Gastrocnemius medialis (tissue), 4 donors: ENCODE results near the gene RGL3. TPM values are rescaled to one million over a fixed set of nuclear protein-coding genes. Genes with fewer than 3 reads are reported as not detected.
A peak's percentile ranks its signal among the peaks of the same experiment; 100 is the strongest.
"Not testable (repeated sequence)": the region's sequence is repeated elsewhere in the genome, so short reads cannot be mapped to it uniquely, and the experiment has no call there.

Experiments
- ATAC-seq, 2 donors: fragments of 150-250 bp; one replicate each; pipeline ENCODE4 v1.9.1; 2016
- DNase-seq, 2 donors: peaks; one replicate each; pipeline ENCODE4 v3.0.0-alpha.2; 2019
- H3K27ac ChIP-seq, 4 donors: fragments of 200-600 bp; sonication (generic); 1 replicate in 1 of 4; 2 replicates in 3 of 4; pipeline ENCODE4 v1.5.1; 2016 to 2018; ENCODE audit warnings: mild to moderate bottlenecking in 2 of 4, moderate library complexity in 1 of 4
- H3K27me3 ChIP-seq, 3 donors: fragments of 200-600 bp; sonication (generic) in 2 of 3; 1 replicate in 1 of 3; 2 replicates in 2 of 3; pipeline versions ENCODE4 v1.5.1 to v1.6.0; 2016 to 2019; ENCODE audit warnings: mild to moderate bottlenecking in 1 of 3, moderate library complexity in 1 of 3
- H3K36me3 ChIP-seq, 2 donors: fragments of 200-600 bp; sonication (generic) in 1 of 2; one replicate each; pipeline ENCODE4 v1.5.1; 2017 to 2018
- H3K4me1 ChIP-seq, 2 donors: fragments of 200-600 bp; sonication (generic) in 1 of 2; one replicate each; pipeline ENCODE4 v1.5.1; 2016 to 2017; ENCODE audit warnings: mild to moderate bottlenecking in 2 of 2
- H3K4me3 ChIP-seq, 4 donors: fragments of 200-600 bp; sonication (generic) in 3 of 4; 1 replicate in 1 of 4; 2 replicates in 3 of 4; pipeline ENCODE4 v1.5.1; 2016 to 2019; ENCODE audit warnings: mild to moderate bottlenecking in 2 of 4
- H3K9me3 ChIP-seq, 3 donors: fragments of 200-600 bp; sonication (generic) in 2 of 3; 1 replicate in 1 of 3; 2 replicates in 2 of 3; pipeline ENCODE4 v1.5.1; 2016 to 2019
- CTCF ChIP-seq, 5 experiments: fragments of 450-650 bp in 3 of 5; fragments of 200-600 bp in 2 of 5; sonication (generic) in 2 of 5; IDR thresholded peaks in 4 of 5; conservative IDR thresholded peaks in 1 of 5; 1 replicate in 4 of 5; 2 replicates in 1 of 5; pipeline ENCODE4 v1.5.1; 2016 to 2019; ENCODE audit warnings: antibody characterized with exemption in 5 of 5, mild to moderate bottlenecking in 3 of 5, moderate library complexity in 3 of 5
- POLR2A ChIP-seq, 2 donors: fragments of 450-650 bp; IDR thresholded peaks; one replicate each; pipeline ENCODE4 v1.6.1; 2017; ENCODE audit warnings: antibody characterized with exemption in 2 of 2, mild to moderate bottlenecking in 2 of 2, moderate library complexity in 2 of 2
- in situ Hi-C, 4 donors: fragments of 200-750 bp; cut with MboI; loops; one replicate each; pipeline versions ENCODE4 v1.15.0 to v1.8.0; 2017; ENCODE audit warnings: low sequenced_read_pairs in 4 of 4
- intact Hi-C: fragments of 100-400 bp; cut with DNase I; formaldehyde crosslinking; loops from one replicate; pipeline ENCODE4 v1.15.1; 2023; ENCODE audit warnings: low total_unique reads
- total RNA-seq, 4 donors: library from RNA; depleted of rRNA; stranded (reverse); fragments of >200 nt; gene quantifications; one replicate each; pipeline versions ENCODE4 v1.1.0 to v1.2.3, GENCODE V29; 2016

Gene RGL3
- total RNA-seq, 4 donors from 2014 or later = 0.33 to 7.0 (median 1.3) TPM

GRCh38 chr19:11414544-11414943 is 4.6 kb downstream of the RGL3 start:
- Histone ChIP-seq H3K36me3 (no peaks in the 10 kb centered on the region), H3K4me1 (peaks cover 0 to 4% of the 10 kb centered on the region in 2 donors), H3K27ac (no peak overlapping the region), H3K27me3 (peaks cover 18 to 21% (median 21%) of the 10 kb centered on the region in 3 donors), H3K4me3 (no peak overlapping the region), H3K9me3 (no peaks in the 10 kb centered on the region)
- DNase-seq (no peak), ATAC-seq (no peak)
- TF ChIP-seq POLR2A (IDR thresholded peaks at IDR 0.05) = no peak
- TF ChIP-seq CTCF (IDR thresholded peaks at IDR 0.05 in 4 of 5, conservative IDR thresholded peaks at IDR 0.05 in 1 of 5) = no peak
- intact Hi-C loops = no loop called here
- in situ Hi-C loops = no loop called here

- intact Hi-C loops = no loop called here
- H3K27me3 ChIP-seq = peaks cover 0 to 18% (median 0%) of the 10 kb centered on the region in 3 donors
- ATAC-seq = no peak
Observed at GRCh38 chr19:11410682-11411081, 8.4 kb downstream of the RGL3 start.

GRCh38 chr19:11408591-11408990 is 10.5 kb downstream of the RGL3 start:
- TF ChIP-seq POLR2A (IDR thresholded peaks at IDR 0.05) = no peak
- no peak for TF ChIP-seq CTCF (IDR thresholded peaks at IDR 0.05 in 4 of 5, conservative IDR thresholded peaks at IDR 0.05 in 1 of 5)
- intact Hi-C loops (no loop called here), in situ Hi-C loops (no loop called here)
- Histone ChIP-seq H3K4me1 (no peaks in the 10 kb centered on the region), H3K27me3 (peaks cover 0 to 18% (median 0%) of the 10 kb centered on the region in 3 donors), H3K4me3 (no peak overlapping the region), H3K27ac (no peak overlapping the region), H3K36me3 (no peaks in the 10 kb centered on the region), H3K9me3 (no peaks in the 10 kb centered on the region)
- no peak for ATAC-seq
- DNase-seq = no peak

More at GRCh38 chr19:11410682-11411081, 8.4 kb downstream of the RGL3 start:
- Histone ChIP-seq H3K4me3 (no peak overlapping the region), H3K9me3 (no peaks in the 10 kb centered on the region), H3K27ac (no peak overlapping the region), H3K36me3 (no peaks in the 10 kb centered on the region), H3K4me1 (no peaks in the 10 kb centered on the region)
- DNase-seq = no peak
- in situ Hi-C loops = no loop called here
- TF ChIP-seq POLR2A (IDR thresholded peaks at IDR 0.05) (no peak), CTCF (IDR thresholded peaks at IDR 0.05 in 4 of 5, conservative IDR thresholded peaks at IDR 0.05 in 1 of 5) (no peak)

- H3K27me3 ChIP-seq = peaks cover 0 to 18% (median 0%) of the 10 kb centered on the region in 3 donors
- H3K36me3 ChIP-seq, H3K4me1 ChIP-seq, H3K27ac ChIP-seq, H3K4me3 ChIP-seq, intact Hi-C loops, in situ Hi-C loops, H3K9me3 ChIP-seq, ATAC-seq, DNase-seq: not testable (repeated sequence)
Observed at GRCh38 chr19:11406703-11407236, 12.3 kb downstream of the RGL3 start.

GRCh38 chr19:11405846-11406643 is 13.1 kb downstream of the RGL3 start:
- Histone ChIP-seq H3K27me3 (peaks cover 0 to 18% (median 0%) of the 10 kb centered on the region in 3 donors), H3K27ac (peak overlapping the region in 2 of 4 donors; percentile 1 to 54), H3K36me3 (no peaks in the 10 kb centered on the region), H3K4me3 (no peak overlapping the region), H3K4me1 (no peaks in the 10 kb centered on the region), H3K9me3 (no peaks in the 10 kb centered on the region)
- ATAC-seq (no peak), DNase-seq (no peak)
- no peak for TF ChIP-seq CTCF (IDR thresholded peaks at IDR 0.05 in 4 of 5, conservative IDR thresholded peaks at IDR 0.05 in 1 of 5)
- TF ChIP-seq POLR2A (IDR thresholded peaks at IDR 0.05) = no peak
- intact Hi-C loops = no loop called here
- in situ Hi-C loops = no loop called here
